Smooth muscle cell (in vitro differentiated cells): ENCODE data around the gene FBXO15. TPM values are rescaled to one million over a fixed set of nuclear protein-coding genes. Genes with fewer than 3 reads are reported as not detected.

Source experiments
- DNase-seq: peaks from one replicate; lab custom pipeline; 2025; ENCODE audit not compliant: unreplicated experiment; lab: John Stamatoyannopoulos, UW
- H2AFZ ChIP-seq: fragments of 200-600 bp; sonication (generic); 2 replicates; pipeline ENCODE4 v1.6.0; 2016; ENCODE audit warnings: antibody characterized with exemption, low read depth, mild to moderate bottlenecking
- H3F3A ChIP-seq: fragments of 200-600 bp; sonication (generic); 2 replicates; pipeline ENCODE4 v1.6.0; 2017; ENCODE audit warnings: antibody characterized with exemption, low read depth
- H3K27ac ChIP-seq: fragments of 200-600 bp; sonication (generic); 2 replicates; pipeline ENCODE4 v1.5.1; 2016; ENCODE audit warnings: low read depth, mild to moderate bottlenecking
- H3K27me3 ChIP-seq: fragments of 200-600 bp; sonication (generic); 2 replicates; pipeline ENCODE4 v1.6.1; 2016; ENCODE audit warnings: low read depth, mild to moderate bottlenecking
- H3K36me3 ChIP-seq: fragments of 200-600 bp; sonication (generic); 2 replicates; pipeline ENCODE4 v1.5.1; 2016; ENCODE audit warnings: low read depth
- H3K4me1 ChIP-seq: fragments of 200-600 bp; sonication (generic); 2 replicates; pipeline ENCODE4 v1.5.1; 2016; ENCODE audit warnings: low read depth
- H3K4me2 ChIP-seq: fragments of 200-600 bp; sonication (generic); 2 replicates; pipeline ENCODE4 v1.6.0; 2016; ENCODE audit warnings: mild to moderate bottlenecking
- H3K4me3 ChIP-seq: fragments of 200-600 bp; sonication (generic); 2 replicates; pipeline ENCODE4 v1.5.1; 2016; ENCODE audit warnings: mild to moderate bottlenecking
- H3K79me2 ChIP-seq: fragments of 200-600 bp; sonication (generic); 2 replicates; pipeline ENCODE4 v1.6.0; 2016; ENCODE audit warnings: low read depth, mild to moderate bottlenecking
- H3K9ac ChIP-seq: fragments of 200-600 bp; sonication (generic); 2 replicates; pipeline ENCODE4 v1.6.0; 2016; ENCODE audit warnings: low read depth
- H3K9me3 ChIP-seq: fragments of 200-600 bp; sonication (generic); replicated peaks from 2 replicates; pipeline ENCODE4 v1.5.1; 2016; ENCODE audit warnings: low read depth
- H4K20me1 ChIP-seq: fragments of 200-600 bp; sonication (generic); 2 replicates; pipeline ENCODE4 v1.6.0; 2016; ENCODE audit warnings: low read depth
- CTCF ChIP-seq: fragments of 200-600 bp; sonication (generic); IDR thresholded peaks from 2 replicates; pipeline ENCODE4 v1.5.1; 2017; ENCODE audit warnings: borderline replicate concordance, mild to moderate bottlenecking, antibody characterized with exemption; ENCODE audit not compliant: insufficient read depth, poor library complexity, severe bottlenecking
- WGBS: methylation state at CpG from one replicate; pipeline ENCODE4 v1.1.7; 2016; ENCODE audit warnings: low lambda C conversion rate; 5-methylcytosine and 5-hydroxymethylcytosine counted together
- polyA plus RNA-seq: library from polyadenylated mRNA; unstranded; fragments of >200 nt; fragmentation: Nextera tagmentation; extraction: Ambion mirVana; gene quantifications from 2 replicates; pipeline ENCODE4 v1.2.1, GENCODE V29; 2016
- total RNA-seq: library from RNA; depleted of rRNA; stranded (reverse); fragments of >200 nt; gene quantifications from 2 replicates; pipeline ENCODE4 v1.2.3, GENCODE V29; 2014

The FBXO15 gene
- total and polyA plus RNA-seq, 2 experiments from 2014 or later = 2.2 to 7.8 TPM

GRCh38 chr18:74155276-74155675 is 7.6 kb upstream of the FBXO15 start:
- no peaks in the 10 kb centered on the region for H3K4me1 ChIP-seq
- 91% methylated on average over 4 of the region's 4 CpGs for WGBS
- H3F3A ChIP-seq = no peaks in the 10 kb centered on the region
- H2AFZ ChIP-seq = no peak overlapping the region
- H3K4me2 ChIP-seq = no peak overlapping the region
- no peak overlapping the region for H3K4me3 ChIP-seq
- no peak overlapping the region for H3K9ac ChIP-seq
- H4K20me1 ChIP-seq = peaks cover 10% of the 10 kb centered on the region
- peaks cover 19% of the 10 kb centered on the region for H3K36me3 ChIP-seq
- H3K27me3 ChIP-seq = no peaks in the 10 kb centered on the region
- H3K27ac ChIP-seq = no peak overlapping the region
- no peaks in the 10 kb centered on the region for H3K9me3 ChIP-seq
- peaks cover 17% of the 10 kb centered on the region for H3K79me2 ChIP-seq
- no peak for DNase-seq
- no peak for TF ChIP-seq CTCF

- Histone ChIP-seq H3K9me3 (no peaks in the 10 kb centered on the region), H3F3A (no peaks in the 10 kb centered on the region), H4K20me1 (peaks cover 10% of the 10 kb centered on the region), H3K9ac (no peak overlapping the region), H3K27ac (no peak overlapping the region), H3K36me3 (peaks cover 19% of the 10 kb centered on the region), H3K4me1 (peaks cover 2% of the 10 kb centered on the region), H3K79me2 (peaks cover 23% of the 10 kb centered on the region), H2AFZ (no peak overlapping the region), H3K4me2 (no peak overlapping the region), H3K4me3 (no peak overlapping the region), H3K27me3 (no peaks in the 10 kb centered on the region)
- TF ChIP-seq CTCF = no peak
- no peak for DNase-seq
- WGBS = 57% methylated on average over 4 of the region's 4 CpGs
Observed at GRCh38 chr18:74154716-74155115, 7.1 kb upstream of the FBXO15 start.

GRCh38 chr18:74153793-74154192 is 6.2 kb upstream of the FBXO15 start:
- H3F3A ChIP-seq = no peaks in the 10 kb centered on the region
- WGBS = 95% methylated on average over 4 of the region's 4 CpGs

More at GRCh38 chr18:74153793-74154192, 6.2 kb upstream of the FBXO15 start:
- Histone ChIP-seq H3K27ac (no peak overlapping the region), H3K9me3 (no peaks in the 10 kb centered on the region), H3K4me2 (no peak overlapping the region), H3K4me1 (peaks cover 10% of the 10 kb centered on the region), H3K36me3 (peaks cover 19% of the 10 kb centered on the region), H3K9ac (no peak overlapping the region), H3K27me3 (no peaks in the 10 kb centered on the region), H2AFZ (no peak overlapping the region), H3K4me3 (no peak overlapping the region), H4K20me1 (peaks cover 10% of the 10 kb centered on the region), H3K79me2 (peaks cover 32% of the 10 kb centered on the region)
- no peak for TF ChIP-seq CTCF
- no peak for DNase-seq
